SKM-1 (cell line): ENCODE results near the gene SLC22A12.

Experiments
- DNase-seq: peaks from one replicate; lab custom pipeline; 2025; ENCODE audit not compliant: unreplicated experiment; lab: John Stamatoyannopoulos, UW

SLC22A12 gene

GRCh38 chr11:64562723-64563351, 28.2 kb upstream of the SLC22A12 start:
- no peak for DNase-seq

- DNase-seq = no peak
Measured at GRCh38 chr11:64563966-64564365, 27.1 kb upstream of the SLC22A12 start.

GRCh38 chr11:64564419-64564818, 26.6 kb upstream of the SLC22A12 start:
- no peak for DNase-seq

GRCh38 chr11:64564947-64565889, 25.8 kb upstream of the SLC22A12 start:
- no peak for DNase-seq

- DNase-seq = no peak
Measured at GRCh38 chr11:64566042-64566914, 24.7 kb upstream of the SLC22A12 start.

GRCh38 chr11:64566915-64567891, 23.8 kb upstream of the SLC22A12 start:
- no peak for DNase-seq

GRCh38 chr11:64568041-64568571, 22.9 kb upstream of the SLC22A12 start:
- no peak for DNase-seq

GRCh38 chr11:64568584-64569140, 22.4 kb upstream of the SLC22A12 start:
- no peak for DNase-seq

GRCh38 chr11:64569300-64569970, 21.6 kb upstream of the SLC22A12 start:
- no peak for DNase-seq

- DNase-seq = no peak
Measured at GRCh38 chr11:64570341-64570740, 20.7 kb upstream of the SLC22A12 start.

GRCh38 chr11:64571050-64571409, 20.0 kb upstream of the SLC22A12 start:
- no peak for DNase-seq

- no peak for DNase-seq
Measured at GRCh38 chr11:64571410-64572091, 19.5 kb upstream of the SLC22A12 start.

- no peak for DNase-seq
Measured at GRCh38 chr11:64572143-64572542, 18.9 kb upstream of the SLC22A12 start.

GRCh38 chr11:64577202-64577601, 13.8 kb upstream of the SLC22A12 start:
- DNase-seq = no peak

GRCh38 chr11:64580412-64580811, 10.6 kb upstream of the SLC22A12 start:
- no peak for DNase-seq

GRCh38 chr11:64581057-64581523, 9.9 kb upstream of the SLC22A12 start:
- DNase-seq = no peak

- DNase-seq = no peak
Measured at GRCh38 chr11:64582885-64583284, 8.1 kb upstream of the SLC22A12 start.
